Gastrocnemius medialis (tissue), 4 donors: ENCODE data around the gene HTR2C.

ENCODE experiments used
- POLR2A ChIP-seq, 2 donors: fragments of 450-650 bp; IDR thresholded peaks; one replicate each; pipeline ENCODE4 v1.6.1; 2017; ENCODE audit warnings: antibody characterized with exemption in 2 of 2, mild to moderate bottlenecking in 2 of 2, moderate library complexity in 2 of 2
- TF ChIP-seq, protein P1 (sequence below), 5 experiments: fragments of 450-650 bp in 3 of 5; fragments of 200-600 bp in 2 of 5; sonication (generic) in 2 of 5; IDR thresholded peaks in 4 of 5; conservative IDR thresholded peaks in 1 of 5; 1 replicate in 4 of 5; 2 replicates in 1 of 5; pipeline ENCODE4 v1.5.1; 2016 to 2019; ENCODE audit warnings: antibody characterized with exemption in 5 of 5, mild to moderate bottlenecking in 3 of 5, moderate library complexity in 3 of 5

DNA sequence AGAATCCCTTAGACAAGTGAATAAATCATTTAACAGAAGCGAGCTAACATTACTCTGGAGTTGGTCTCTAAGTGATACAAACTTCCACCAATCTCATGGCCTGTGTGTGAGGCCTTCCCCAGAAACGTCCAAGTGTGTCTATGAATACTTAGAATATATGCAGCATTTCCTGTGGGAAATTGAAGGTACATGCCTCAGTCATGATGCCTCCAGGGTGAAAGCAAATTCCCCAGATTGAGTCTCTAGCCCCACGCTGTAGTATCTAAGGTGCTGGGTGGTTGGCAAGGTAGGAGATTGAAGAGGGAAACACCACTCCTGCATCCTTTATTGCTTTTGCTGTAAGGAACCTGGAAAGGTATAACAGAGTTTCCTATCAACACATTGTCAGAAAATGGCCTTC is 319.7 kb downstream of the HTR2C start:
- TF ChIP-seq, protein P1, sequence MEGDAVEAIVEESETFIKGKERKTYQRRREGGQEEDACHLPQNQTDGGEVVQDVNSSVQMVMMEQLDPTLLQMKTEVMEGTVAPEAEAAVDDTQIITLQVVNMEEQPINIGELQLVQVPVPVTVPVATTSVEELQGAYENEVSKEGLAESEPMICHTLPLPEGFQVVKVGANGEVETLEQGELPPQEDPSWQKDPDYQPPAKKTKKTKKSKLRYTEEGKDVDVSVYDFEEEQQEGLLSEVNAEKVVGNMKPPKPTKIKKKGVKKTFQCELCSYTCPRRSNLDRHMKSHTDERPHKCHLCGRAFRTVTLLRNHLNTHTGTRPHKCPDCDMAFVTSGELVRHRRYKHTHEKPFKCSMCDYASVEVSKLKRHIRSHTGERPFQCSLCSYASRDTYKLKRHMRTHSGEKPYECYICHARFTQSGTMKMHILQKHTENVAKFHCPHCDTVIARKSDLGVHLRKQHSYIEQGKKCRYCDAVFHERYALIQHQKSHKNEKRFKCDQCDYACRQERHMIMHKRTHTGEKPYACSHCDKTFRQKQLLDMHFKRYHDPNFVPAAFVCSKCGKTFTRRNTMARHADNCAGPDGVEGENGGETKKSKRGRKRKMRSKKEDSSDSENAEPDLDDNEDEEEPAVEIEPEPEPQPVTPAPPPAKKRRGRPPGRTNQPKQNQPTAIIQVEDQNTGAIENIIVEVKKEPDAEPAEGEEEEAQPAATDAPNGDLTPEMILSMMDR (IDR thresholded peaks at IDR 0.05 in 4 of 5, conservative IDR thresholded peaks at IDR 0.05 in 1 of 5), result no peak
- TF ChIP-seq POLR2A (IDR thresholded peaks at IDR 0.05), result no peak
